ENCODE results near the gene NSA2.
"Not testable (repeated sequence)": the region's sequence is repeated elsewhere in the genome, so short reads cannot be mapped to it uniquely, and the experiment has no call there.

Gene NSA2

GRCh38 chr5:74766849-74767578, at the start of gene NSA2, which contains the start of gene GFM2:
Gene NSA2, plus strand, starts transcription at chr5:74767249. Its CDS starts 112 bp downstream, at chr5:74767361.
Gene GFM2, minus strand, starts transcription at chr5:74767117. Its CDS starts 3,375 bp downstream, at chr5:74763742.
- DNase-seq: peak; percentile 98

GRCh38 chr5:74717596-74717995, 49.5 kb upstream of the NSA2 start:
- no peak for DNase-seq

- no peak for DNase-seq
Observed at GRCh38 chr5:74722271-74722670, 44.8 kb upstream of the NSA2 start.

GRCh38 chr5:74725331-74725730, 41.7 kb upstream of the NSA2 start:
- DNase-seq: no peak

GRCh38 chr5:74736759-74737158, 30.3 kb upstream of the NSA2 start:
- DNase-seq: no peak

- no peak for DNase-seq
Observed at GRCh38 chr5:74738406-74738805, 28.6 kb upstream of the NSA2 start.

GRCh38 chr5:74748742-74749141, 18.3 kb upstream of the NSA2 start:
- DNase-seq: not testable (repeated sequence)

GRCh38 chr5:74761241-74761640, 5.8 kb upstream of the NSA2 start:
- DNase-seq: no peak

GRCh38 chr5:74762599-74762998, 4.5 kb upstream of the NSA2 start:
- peak; percentile 60 for DNase-seq

GRCh38 chr5:74763504-74763903, 3.5 kb upstream of the NSA2 start:
- no peak for DNase-seq

GRCh38 chr5:74765201-74765600, 1.8 kb upstream of the NSA2 start:
- DNase-seq: no peak

GRCh38 chr5:74765929-74766328, 1.1 kb upstream of the NSA2 start:
- peak; percentile 58 for DNase-seq

GRCh38 chr5:74766418-74766848, 616 bp upstream of the NSA2 start:
- peak; percentile 60 for DNase-seq

- DNase-seq: peak; percentile 66
Observed at GRCh38 chr5:74767579-74767913, 497 bp downstream of the NSA2 start.

- no peak for DNase-seq
Observed at GRCh38 chr5:74772359-74772758, 5.3 kb downstream of the NSA2 start.

GRCh38 chr5:74778609-74779008, 11.6 kb downstream of the NSA2 start:
- DNase-seq: no peak

- DNase-seq: no peak
Observed at GRCh38 chr5:74786851-74787250, 19.8 kb downstream of the NSA2 start.

GRCh38 chr5:74787424-74787823, 20.4 kb downstream of the NSA2 start:
- DNase-seq: no peak

- DNase-seq: not testable (repeated sequence)
Observed at GRCh38 chr5:74791669-74792068, 24.6 kb downstream of the NSA2 start.

GRCh38 chr5:74798977-74799911, 32.2 kb downstream of the NSA2 start:
- no peak for DNase-seq

- DNase-seq: no peak
Observed at GRCh38 chr5:74801197-74801596, 34.1 kb downstream of the NSA2 start.

GRCh38 chr5:74801941-74802340, 34.9 kb downstream of the NSA2 start:
- no peak for DNase-seq

GRCh38 chr5:74810915-74811314, 43.9 kb downstream of the NSA2 start:
- DNase-seq: no peak

- DNase-seq: no peak
Observed at GRCh38 chr5:74816875-74817274, 49.8 kb downstream of the NSA2 start.
